H9 (cell line): ENCODE results near the gene SEMA3D. TPM values are rescaled to one million over a fixed set of nuclear protein-coding genes. Genes with fewer than 3 reads are reported as not detected.

Experiments used
- DNase-seq: peaks from one replicate; pipeline ENCODE4 v3.0.0-alpha.2; 2017
- H2AFZ ChIP-seq: one replicate; pipeline ENCODE4 v1.6.1; 2013; ENCODE audit warnings: mild to moderate bottlenecking, low read length, control low read depth, moderate library complexity
- H2AK5ac ChIP-seq: 2 replicates; pipeline ENCODE4 v1.6.1; 2013; ENCODE audit warnings: low read length, control low read depth, mixed read lengths; ENCODE audit not compliant: insufficient read length
- H2BK120ac ChIP-seq: one replicate; pipeline ENCODE4 v1.6.1; 2013; ENCODE audit warnings: low read depth, mild to moderate bottlenecking, low read length, control low read depth, inconsistent platforms; ENCODE audit not compliant: poor library complexity, severe bottlenecking
- H2BK12ac ChIP-seq: 2 replicates; pipeline ENCODE4 v1.6.1; 2013; ENCODE audit warnings: low read length, control low read depth, mixed read lengths, low read depth; ENCODE audit not compliant: insufficient read length
- H2BK15ac ChIP-seq: 2 replicates; pipeline ENCODE4 v1.6.1; 2013; ENCODE audit warnings: low read depth, low read length, control low read depth
- H2BK20ac ChIP-seq: one replicate; pipeline ENCODE4 v1.6.1; 2013; ENCODE audit warnings: low read depth, mild to moderate bottlenecking, low read length, control low read depth, inconsistent platforms; ENCODE audit not compliant: poor library complexity, severe bottlenecking
- H2BK5ac ChIP-seq: 2 replicates; pipeline ENCODE4 v1.6.1; 2013; ENCODE audit warnings: low read length, control low read depth, mixed read lengths; ENCODE audit not compliant: insufficient read length
- H3K14ac ChIP-seq: 2 replicates; pipeline ENCODE4 v1.6.1; 2013; ENCODE audit warnings: low read length, control low read depth; ENCODE audit not compliant: insufficient read depth
- H3K18ac ChIP-seq: 2 replicates; pipeline ENCODE4 v1.6.1; 2013; ENCODE audit warnings: low read depth, mild to moderate bottlenecking, mixed read lengths, low read length, control low read depth; ENCODE audit not compliant: insufficient read length
- H3K23ac ChIP-seq: 2 replicates; pipeline ENCODE4 v1.6.1; 2013; ENCODE audit warnings: low read length, control low read depth, mixed read lengths, low read depth; ENCODE audit not compliant: insufficient read length
- H3K23me2 ChIP-seq: 2 replicates; pipeline ENCODE4 v1.6.1; 2013; ENCODE audit warnings: low read depth, mild to moderate bottlenecking, mixed read lengths, low read length, control low read depth; ENCODE audit not compliant: insufficient read length, poor library complexity, severe bottlenecking
- H3K27ac ChIP-seq: 2 replicates; pipeline ENCODE4 v1.5.1; 2013; ENCODE audit warnings: low read length, control low read depth, mixed read lengths, low read depth; ENCODE audit not compliant: insufficient read length
- H3K27me3 ChIP-seq: 2 replicates; pipeline ENCODE4 v1.6.1; 2013; ENCODE audit warnings: low read length, control low read depth, inconsistent platforms; ENCODE audit not compliant: insufficient read depth
- H3K4ac ChIP-seq: 2 replicates; pipeline ENCODE4 v1.6.1; 2013; ENCODE audit warnings: low read depth, mild to moderate bottlenecking, control low read depth, inconsistent platforms, low read length, moderate library complexity
- H3K4me1 ChIP-seq: 2 replicates; pipeline ENCODE4 v1.6.1; 2013; ENCODE audit warnings: low read length, control low read depth, inconsistent platforms; ENCODE audit not compliant: insufficient read depth
- H3K4me2 ChIP-seq: 2 replicates; pipeline ENCODE4 v1.6.1; 2013; ENCODE audit warnings: low read length, control low read depth, mixed read lengths; ENCODE audit not compliant: insufficient read length, insufficient read depth
- H3K56ac ChIP-seq: 2 replicates; pipeline ENCODE4 v1.6.1; 2013; ENCODE audit warnings: low read depth, mild to moderate bottlenecking, mixed read lengths, low read length, control low read depth; ENCODE audit not compliant: insufficient read length
- H3K79me1 ChIP-seq: 2 replicates; pipeline ENCODE4 v1.6.1; 2013; ENCODE audit warnings: low read depth, mild to moderate bottlenecking, moderate library complexity, low read length, control low read depth, inconsistent platforms; ENCODE audit not compliant: insufficient read depth, poor library complexity, severe bottlenecking
- H3K79me2 ChIP-seq: 2 replicates; pipeline ENCODE4 v1.6.1; 2013; ENCODE audit warnings: low read length, control low read depth, inconsistent platforms; ENCODE audit not compliant: insufficient read depth
- H3K9ac ChIP-seq: 2 replicates; pipeline ENCODE4 v1.6.1; 2013; ENCODE audit warnings: low read length, control low read depth, mixed read lengths; ENCODE audit not compliant: insufficient read length; ENCODE audit errors: extremely low read depth
- H3K9me3 ChIP-seq: one replicate; pipeline ENCODE4 v1.6.1; 2013; ENCODE audit warnings: low read depth, low read length, inconsistent platforms; ENCODE audit not compliant: control insufficient read depth
- H3T11ph ChIP-seq: one replicate; pipeline ENCODE4 v1.6.1; 2013; ENCODE audit warnings: mild to moderate bottlenecking, low read length, control low read depth, inconsistent platforms
- H4K20me1 ChIP-seq: one replicate; pipeline ENCODE4 v1.6.1; 2013; ENCODE audit not compliant: control insufficient read depth, insufficient read length, insufficient read depth
- H4K5ac ChIP-seq: 2 replicates; pipeline ENCODE4 v1.6.1; 2013; ENCODE audit warnings: low read depth, mild to moderate bottlenecking, mixed read lengths, low read length, control low read depth; ENCODE audit not compliant: insufficient read length
- H4K8ac ChIP-seq: replicated peaks from 2 replicates; pipeline ENCODE4 v1.6.1; 2013; ENCODE audit warnings: low read length, control low read depth, mixed read lengths, low read depth; ENCODE audit not compliant: insufficient read length
- H4K91ac ChIP-seq: 2 replicates; pipeline ENCODE4 v1.6.1; 2013; ENCODE audit warnings: low read depth, mild to moderate bottlenecking, moderate library complexity, mixed read lengths, low read length, control low read depth; ENCODE audit not compliant: insufficient read length
- H3K27ac Mint-ChIP-seq, 3 experiments: 2 replicates in 2 of 3; 3 replicates in 1 of 3; pipeline ENCODE4 v1.8.0; 2020 to 2021; ENCODE audit warnings: mixed read lengths in 3 of 3, mild to moderate bottlenecking in 1 of 3, moderate library complexity in 1 of 3
- H3K27me3 Mint-ChIP-seq: 2 replicates; pipeline ENCODE4 v1.8.0; 2021; ENCODE audit warnings: low read depth, mild to moderate bottlenecking, moderate library complexity, mixed read lengths
- H3K36me3 Mint-ChIP-seq, 3 experiments: 2 replicates in 2 of 3; 3 replicates in 1 of 3; pipeline ENCODE4 v1.8.0; 2020 to 2021; ENCODE audit warnings: low read depth in 3 of 3, mixed read lengths in 3 of 3; ENCODE audit not compliant: insufficient read depth in 1 of 3
- H3K4me1 Mint-ChIP-seq, 2 experiments: 2 replicates each; pipeline ENCODE4 v1.8.0; 2020; ENCODE audit warnings: mixed read lengths in 2 of 2
- H3K4me3 Mint-ChIP-seq, 2 experiments: 2 replicates in 1 of 2; 3 replicates in 1 of 2; pipeline ENCODE4 v1.8.0; 2020 to 2021; ENCODE audit warnings: mild to moderate bottlenecking in 2 of 2, mixed read lengths in 2 of 2, moderate library complexity in 1 of 2
- H3K9me3 Mint-ChIP-seq, 2 experiments: 2 replicates in 1 of 2; 3 replicates in 1 of 2; pipeline ENCODE4 v1.8.0; 2020; ENCODE audit warnings: mild to moderate bottlenecking in 2 of 2, mixed read lengths in 2 of 2, moderate library complexity in 1 of 2
- CTCF ChIP-seq: fragments of 200-600 bp; sonication (generic); conservative IDR thresholded peaks from 3 replicates; pipeline ENCODE4 v1.8.0; 2021; ENCODE audit warnings: antibody characterized with exemption, mild to moderate bottlenecking
- WGBS: extraction: QIAGEN DNeasy Blood & Tissue Kit; methylation state at CpG from one replicate; pipeline ENCODE4 v1.1.7; 2013; ENCODE audit warnings: missing lambda C conversion rate, low lambda C conversion rate, mixed read lengths; ENCODE audit not compliant: insufficient read length; ENCODE audit errors: extremely low coverage; 5-methylcytosine and 5-hydroxymethylcytosine counted together
- total RNA-seq: library from RNA; stranded (reverse); gene quantifications from 2 replicates; pipeline ENCODE4 v1.2.1, GENCODE V29; 2021

Gene SEMA3D
- total RNA-seq, 1 experiment from 2014 or later, result 5.4 TPM

- no peak overlapping the region for H2BK20ac ChIP-seq
- no peak for TF ChIP-seq CTCF
- H3K23me2 ChIP-seq, result no peaks in the 10 kb centered on the region
- WGBS, result no CpG with 5 or more reads among the region's 1 CpG
- no peak overlapping the region for H3K56ac ChIP-seq
- no peak overlapping the region for H4K8ac ChIP-seq
- H3T11ph ChIP-seq, result no peak overlapping the region
- no peak overlapping the region for H2BK5ac ChIP-seq
- no peaks in the 10 kb centered on the region for H3K36me3 Mint-ChIP-seq
- H3K9me3 Mint-ChIP-seq, result no peaks in the 10 kb centered on the region
- no peaks in the 10 kb centered on the region for H3K79me2 ChIP-seq
- H2BK15ac ChIP-seq, result no peak overlapping the region
- no peak overlapping the region for H2BK120ac ChIP-seq
- no peak overlapping the region for H3K9ac ChIP-seq
- H3K18ac ChIP-seq, result no peak overlapping the region
- no peak overlapping the region for H4K5ac ChIP-seq
- H3K4me1 Mint-ChIP-seq, result no peaks in the 10 kb centered on the region
- no peak for DNase-seq
- H3K27ac ChIP-seq, result no peak overlapping the region
- no peaks in the 10 kb centered on the region for H3K4me1 ChIP-seq
- no peak overlapping the region for H2AFZ ChIP-seq
- H3K27me3 Mint-ChIP-seq, result no peaks in the 10 kb centered on the region
- no peak overlapping the region for H3K27ac Mint-ChIP-seq
- H3K79me1 ChIP-seq, result no peaks in the 10 kb centered on the region
- no peaks in the 10 kb centered on the region for H4K20me1 ChIP-seq
- H3K27me3 ChIP-seq, result no peaks in the 10 kb centered on the region
- no peak overlapping the region for H3K4ac ChIP-seq
- H3K14ac ChIP-seq, result no peak overlapping the region
- H3K4me3 Mint-ChIP-seq, result no peak overlapping the region
- no peaks in the 10 kb centered on the region for H3K9me3 ChIP-seq
- no peak overlapping the region for H2BK12ac ChIP-seq
- no peak overlapping the region for H3K23ac ChIP-seq
- no peak overlapping the region for H4K91ac ChIP-seq
- H3K4me2 ChIP-seq, result no peak overlapping the region
- H2AK5ac ChIP-seq, result no peak overlapping the region
Observed at GRCh38 chr7:85167636-85168035, 19.2 kb downstream of the SEMA3D start.
